Activated naive CD8-positive, alpha-beta T cell treated with anti-CD3 and anti-CD28 coated beads for 36 hours (primary cell): ENCODE data around the gene PTPRN2. TPM values are rescaled to one million over a fixed set of nuclear protein-coding genes. Genes with fewer than 3 reads are reported as not detected.
A peak's percentile ranks its signal among the peaks of the same experiment; 100 is the strongest.
"Not testable (repeated sequence)": the region's sequence is repeated elsewhere in the genome, so short reads cannot be mapped to it uniquely, and the experiment has no call there.

Experiments used
- DNase-seq: peaks from one replicate; pipeline ENCODE4 v3.0.0; 2021
- H3K27ac Mint-ChIP-seq: one replicate; pipeline ENCODE4 v1.8.0; 2022; ENCODE audit warnings: mild to moderate bottlenecking, moderate library complexity, mixed read lengths
- H3K27me3 Mint-ChIP-seq: one replicate; pipeline ENCODE4 v1.8.0; 2022; ENCODE audit warnings: mild to moderate bottlenecking, mixed read lengths
- H3K36me3 Mint-ChIP-seq: one replicate; pipeline ENCODE4 v1.8.0; 2021; ENCODE audit warnings: mild to moderate bottlenecking, mixed read lengths
- H3K4me1 Mint-ChIP-seq: one replicate; pipeline ENCODE4 v1.8.0; 2021; ENCODE audit warnings: mixed read lengths
- H3K4me3 Mint-ChIP-seq: one replicate; pipeline ENCODE4 v1.8.0; 2022; ENCODE audit warnings: mild to moderate bottlenecking, moderate library complexity, mixed read lengths
- H3K9me3 Mint-ChIP-seq: one replicate; pipeline ENCODE4 v1.8.0; 2022; ENCODE audit warnings: mixed read lengths
- total RNA-seq, 2 experiments: library from RNA; stranded (reverse); gene quantifications; one replicate each; pipeline ENCODE4 v1.2.3, GENCODE V29; 2021

The PTPRN2 gene
- total RNA-seq, 2 experiments from 2014 or later = 0.72 to 0.74 TPM

DNA sequence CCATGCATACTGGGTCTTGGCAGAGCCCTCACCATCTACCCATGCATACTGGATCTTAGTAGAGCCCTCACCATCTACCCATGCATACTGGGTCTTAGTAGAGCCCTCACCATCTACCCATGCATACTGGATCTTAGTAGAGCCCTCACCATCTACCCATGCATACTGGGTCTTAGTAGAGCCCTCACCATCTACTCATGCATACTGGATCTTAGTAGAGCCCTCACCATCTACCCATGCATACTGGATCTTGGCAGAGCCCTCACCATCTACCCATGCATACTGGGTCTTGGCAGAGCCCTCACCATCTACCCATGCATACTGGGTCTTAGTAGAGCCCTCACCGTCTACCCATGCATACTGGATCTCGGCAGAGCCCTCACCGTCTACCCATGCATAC, 890.3 kb downstream of the PTPRN2 start:
- not testable (repeated sequence) for H3K9me3 Mint-ChIP-seq, H3K4me1 Mint-ChIP-seq, H3K4me3 Mint-ChIP-seq, DNase-seq, H3K27ac Mint-ChIP-seq, H3K36me3 Mint-ChIP-seq
- H3K27me3 Mint-ChIP-seq = peaks cover 38% of the 10 kb centered on the region

DNA sequence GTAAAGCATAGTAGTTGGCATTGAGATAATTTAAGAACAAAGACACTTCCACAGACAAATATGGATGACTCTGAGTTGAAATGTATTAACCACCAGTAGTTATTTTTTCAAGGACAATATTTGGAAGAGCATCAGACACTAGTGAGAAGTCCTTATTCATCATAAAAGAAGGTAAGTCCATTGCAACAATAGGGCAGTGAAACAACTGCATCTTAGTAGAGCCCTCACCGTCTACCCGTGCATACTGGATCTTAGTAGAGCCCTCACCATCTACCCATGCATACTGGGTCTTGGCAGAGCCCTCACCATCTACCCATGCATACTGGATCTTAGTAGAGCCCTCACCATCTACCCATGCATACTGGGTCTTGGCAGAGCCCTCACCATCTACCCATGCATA, 892.0 kb downstream of the PTPRN2 start:
- H3K9me3 Mint-ChIP-seq = not testable (repeated sequence)
- H3K27me3 Mint-ChIP-seq = peaks cover 40% of the 10 kb centered on the region

DNA sequence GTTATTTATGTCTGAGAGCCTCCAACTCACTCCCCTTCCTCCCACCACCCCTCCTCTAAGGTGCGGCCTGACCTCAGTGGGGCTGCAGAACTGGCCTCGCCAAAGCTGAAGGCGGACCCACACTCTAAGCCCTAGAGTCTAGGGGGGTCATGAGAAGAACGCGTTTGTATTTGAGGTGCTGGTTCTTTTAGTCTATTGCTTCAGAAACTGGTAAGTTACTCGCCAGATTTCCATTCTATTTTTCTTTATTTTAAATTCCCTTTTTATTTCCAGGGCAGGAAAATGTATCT, 893.3 kb downstream of the PTPRN2 start:
- H3K9me3 Mint-ChIP-seq = peaks cover 2% of the 10 kb centered on the region
- H3K27ac Mint-ChIP-seq = no peak overlapping the region
- H3K27me3 Mint-ChIP-seq = peaks cover 42% of the 10 kb centered on the region
- H3K36me3 Mint-ChIP-seq = no peaks in the 10 kb centered on the region
- DNase-seq = no peak
- peaks cover 8% of the 10 kb centered on the region for H3K4me1 Mint-ChIP-seq
- H3K4me3 Mint-ChIP-seq = no peak overlapping the region

More for the DNA sequence above, 892.0 kb downstream of the PTPRN2 start:
- not testable (repeated sequence) for H3K36me3 Mint-ChIP-seq, H3K27ac Mint-ChIP-seq, H3K4me3 Mint-ChIP-seq, H3K4me1 Mint-ChIP-seq, DNase-seq

DNA sequence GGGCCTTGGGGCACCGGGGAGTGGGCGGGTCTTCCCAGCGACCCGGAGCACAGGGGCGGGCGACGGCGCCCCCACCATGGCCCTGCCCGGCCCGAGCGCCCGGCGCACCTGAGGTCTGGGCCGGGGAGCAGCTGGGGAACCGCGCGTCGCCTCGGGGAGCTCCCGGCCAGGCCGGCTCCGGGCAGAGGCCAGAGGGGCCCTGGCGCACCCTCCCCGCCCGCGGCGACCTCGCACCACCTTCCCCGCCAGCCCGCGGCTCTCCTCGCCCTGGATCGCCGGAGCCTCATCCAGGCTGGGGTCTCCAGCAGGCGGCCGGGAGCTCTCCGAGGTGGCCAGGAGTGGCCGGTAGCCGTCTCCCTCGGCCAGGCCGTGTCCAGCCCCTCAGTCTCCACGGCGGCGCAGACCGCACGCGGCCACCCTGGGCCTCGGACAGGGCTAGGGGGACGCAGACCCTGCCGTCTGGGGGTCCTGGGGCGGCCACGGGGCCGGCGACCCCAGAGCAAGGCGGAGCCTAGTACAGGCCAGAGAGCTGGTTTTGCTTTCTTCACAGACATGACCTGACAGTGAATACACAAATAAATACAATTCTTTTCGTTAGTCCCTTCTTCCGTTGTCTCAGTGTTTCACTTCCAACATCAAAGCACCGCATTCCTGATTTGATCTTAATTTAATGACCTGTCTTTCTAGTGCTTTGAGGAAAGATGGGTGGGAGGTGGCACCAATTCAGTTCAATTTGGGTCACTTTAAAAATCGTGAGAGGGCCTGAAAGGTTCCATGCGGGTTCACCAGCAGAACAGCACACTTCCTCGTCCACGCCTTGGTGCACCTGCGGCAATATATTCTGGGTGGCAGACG, 893.9 kb downstream of the PTPRN2 start:
- no peaks in the 10 kb centered on the region for H3K36me3 Mint-ChIP-seq
- peaks cover 8% of the 10 kb centered on the region for H3K4me1 Mint-ChIP-seq
- H3K27me3 Mint-ChIP-seq = peaks cover 43% of the 10 kb centered on the region
- no peak overlapping the region for H3K4me3 Mint-ChIP-seq
- no peak overlapping the region for H3K27ac Mint-ChIP-seq
- DNase-seq = no peak
- H3K9me3 Mint-ChIP-seq = peaks cover 2% of the 10 kb centered on the region

DNA sequence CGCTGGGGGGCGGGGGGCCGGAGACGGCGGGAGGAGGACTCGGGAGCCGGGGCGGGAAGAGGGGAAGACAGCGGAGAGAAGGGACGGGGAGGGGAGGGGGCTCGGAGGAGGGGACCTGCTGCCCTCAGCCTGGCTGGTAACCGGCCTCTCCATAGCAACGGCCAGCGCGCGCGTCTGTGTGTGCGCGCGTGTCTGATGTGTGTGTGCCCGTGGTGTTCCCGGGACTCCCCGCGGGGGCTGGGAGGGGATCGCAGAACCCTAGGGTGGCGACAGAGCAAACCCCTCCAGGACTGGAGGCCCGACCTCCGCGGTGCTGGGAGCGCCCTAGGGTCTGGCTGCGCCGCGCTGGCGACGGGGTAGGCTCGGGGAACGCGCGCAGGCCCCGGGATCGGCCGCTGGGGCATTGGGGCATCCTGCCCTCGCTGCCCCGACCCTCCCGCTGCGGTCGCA, 894.5 kb downstream of the PTPRN2 start:
- H3K27me3 Mint-ChIP-seq = peaks cover 50% of the 10 kb centered on the region
- no peak overlapping the region for H3K4me3 Mint-ChIP-seq
- no peak overlapping the region for H3K27ac Mint-ChIP-seq
- H3K9me3 Mint-ChIP-seq = peaks cover 2% of the 10 kb centered on the region
- DNase-seq = no peak
- H3K4me1 Mint-ChIP-seq = peaks cover 8% of the 10 kb centered on the region
- no peaks in the 10 kb centered on the region for H3K36me3 Mint-ChIP-seq

DNA sequence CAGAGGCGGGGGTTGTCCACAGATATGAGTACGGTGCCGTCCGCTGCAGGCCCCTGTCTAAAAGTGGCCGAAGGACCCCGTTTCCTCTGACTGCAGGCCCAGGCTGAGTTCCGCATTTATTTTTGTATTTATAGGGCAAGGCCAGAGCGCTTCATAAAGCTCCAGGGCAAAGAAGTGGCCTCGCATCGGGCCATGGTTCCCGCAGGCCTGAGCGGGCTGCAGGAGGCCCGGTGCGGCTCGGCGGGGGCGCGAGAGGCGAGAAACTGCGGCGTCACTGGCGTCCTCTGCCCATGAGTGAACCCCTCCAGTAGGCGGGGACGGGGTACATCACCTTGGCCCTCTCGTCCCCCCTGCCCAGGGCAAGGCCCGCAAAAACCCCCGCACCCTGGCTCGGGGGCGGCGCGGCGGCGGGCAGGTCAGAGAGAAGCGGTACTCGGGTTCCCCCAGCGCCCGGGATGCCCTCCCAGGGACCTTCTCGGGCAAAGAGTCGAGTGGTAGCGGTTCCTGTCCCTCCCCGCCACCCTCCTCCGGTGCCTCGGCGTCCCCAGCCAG, 895.1 kb downstream of the PTPRN2 start:
- Mint-ChIP-seq H3K27me3 (peaks cover 56% of the 10 kb centered on the region), H3K4me1 (peaks cover 8% of the 10 kb centered on the region), H3K4me3 (no peak overlapping the region), H3K9me3 (peaks cover 2% of the 10 kb centered on the region), H3K36me3 (no peaks in the 10 kb centered on the region), H3K27ac (no peak overlapping the region)
- no peak for DNase-seq

DNA sequence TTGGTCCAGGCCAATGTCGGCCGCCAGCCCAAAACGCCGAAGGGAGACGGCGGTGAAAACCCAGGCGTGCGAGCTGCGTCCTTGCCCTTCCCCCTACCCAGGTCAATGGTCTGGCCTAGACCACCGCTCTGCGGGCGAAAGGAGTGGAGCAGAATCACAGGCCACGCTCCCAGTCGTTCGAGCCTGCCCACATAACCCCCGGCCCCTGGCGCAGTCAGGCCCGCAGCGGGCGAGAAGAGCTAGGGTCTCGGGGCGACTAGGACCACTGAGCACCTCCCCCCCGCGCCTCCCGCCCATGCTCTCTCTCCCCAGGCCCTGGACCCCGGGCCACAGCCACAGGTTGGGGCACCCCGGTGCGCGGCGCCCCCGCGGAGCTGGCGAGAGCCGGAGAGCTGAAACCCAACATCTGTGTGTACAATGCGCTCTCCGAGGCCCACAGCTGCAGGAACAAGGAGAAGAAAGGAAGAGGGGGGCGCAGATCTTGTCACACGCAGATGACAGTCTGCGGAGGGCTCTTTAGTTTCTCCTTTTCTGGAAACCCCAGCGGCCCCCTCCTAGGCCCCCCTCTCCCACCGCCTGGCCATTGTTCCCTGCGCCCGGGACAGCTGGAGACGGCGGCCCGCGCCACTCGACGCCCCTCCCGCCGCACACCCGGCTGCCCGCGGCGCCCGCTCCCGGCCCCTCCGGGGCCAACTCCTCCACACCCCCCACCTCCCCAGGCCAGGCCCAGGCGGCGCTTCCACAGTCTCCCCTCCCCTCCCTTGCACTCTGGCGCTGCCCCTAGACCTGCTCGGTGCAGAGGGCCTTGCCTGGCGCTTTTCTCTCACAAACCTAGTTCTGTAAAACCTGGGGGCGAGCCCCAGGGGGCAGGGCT, 895.8 kb downstream of the PTPRN2 start:
- peaks cover 62% of the 10 kb centered on the region for H3K27me3 Mint-ChIP-seq
- no peak for DNase-seq
- no peak overlapping the region for H3K4me3 Mint-ChIP-seq
- no peaks in the 10 kb centered on the region for H3K36me3 Mint-ChIP-seq
- no peak overlapping the region for H3K27ac Mint-ChIP-seq
- peaks cover 8% of the 10 kb centered on the region for H3K4me1 Mint-ChIP-seq
- peaks cover 2% of the 10 kb centered on the region for H3K9me3 Mint-ChIP-seq

DNA sequence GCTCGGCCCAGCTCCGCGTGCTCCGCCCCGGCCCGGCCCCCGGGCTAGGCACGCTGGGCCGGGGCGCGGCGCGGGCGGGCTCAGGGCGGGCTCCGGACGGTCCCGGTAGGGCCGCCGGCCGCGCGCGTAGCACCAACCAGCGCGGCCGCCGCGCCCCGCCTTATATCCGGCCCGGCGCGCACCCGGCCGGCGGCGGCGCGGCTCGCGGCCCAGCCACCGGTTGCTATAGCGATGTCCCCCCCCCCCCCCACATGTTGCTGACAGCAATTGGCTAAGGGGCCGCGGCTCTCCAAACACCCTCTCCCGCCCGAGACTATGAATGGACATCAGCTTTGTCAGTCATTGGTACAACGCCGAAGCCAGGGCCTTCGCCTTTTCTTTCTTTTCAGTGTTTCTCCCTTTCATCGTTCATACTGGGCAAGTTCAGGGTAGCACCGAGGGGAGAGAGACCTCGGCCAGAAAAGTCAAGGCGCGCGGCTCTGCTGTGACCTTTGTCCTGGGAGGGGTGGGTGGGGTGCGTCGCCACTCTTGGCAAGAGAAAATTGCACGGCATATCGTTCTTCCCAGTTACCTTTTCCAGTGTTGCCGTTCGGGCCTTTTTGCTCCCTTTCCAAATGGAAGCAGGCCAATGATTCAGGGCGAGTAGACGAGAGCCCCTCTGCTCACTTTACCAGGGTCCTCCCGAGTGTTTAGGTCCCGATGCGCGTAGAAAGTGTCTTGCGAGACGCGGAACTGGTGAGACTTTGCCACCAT, 896.6 kb downstream of the PTPRN2 start:
- H3K9me3 Mint-ChIP-seq = peaks cover 2% of the 10 kb centered on the region
- no peaks in the 10 kb centered on the region for H3K36me3 Mint-ChIP-seq
- no peak overlapping the region for H3K27ac Mint-ChIP-seq
- H3K4me3 Mint-ChIP-seq = peak overlapping the region; percentile 18
- H3K27me3 Mint-ChIP-seq = peaks cover 70% of the 10 kb centered on the region
- no peak for DNase-seq
- peaks cover 16% of the 10 kb centered on the region for H3K4me1 Mint-ChIP-seq

DNA sequence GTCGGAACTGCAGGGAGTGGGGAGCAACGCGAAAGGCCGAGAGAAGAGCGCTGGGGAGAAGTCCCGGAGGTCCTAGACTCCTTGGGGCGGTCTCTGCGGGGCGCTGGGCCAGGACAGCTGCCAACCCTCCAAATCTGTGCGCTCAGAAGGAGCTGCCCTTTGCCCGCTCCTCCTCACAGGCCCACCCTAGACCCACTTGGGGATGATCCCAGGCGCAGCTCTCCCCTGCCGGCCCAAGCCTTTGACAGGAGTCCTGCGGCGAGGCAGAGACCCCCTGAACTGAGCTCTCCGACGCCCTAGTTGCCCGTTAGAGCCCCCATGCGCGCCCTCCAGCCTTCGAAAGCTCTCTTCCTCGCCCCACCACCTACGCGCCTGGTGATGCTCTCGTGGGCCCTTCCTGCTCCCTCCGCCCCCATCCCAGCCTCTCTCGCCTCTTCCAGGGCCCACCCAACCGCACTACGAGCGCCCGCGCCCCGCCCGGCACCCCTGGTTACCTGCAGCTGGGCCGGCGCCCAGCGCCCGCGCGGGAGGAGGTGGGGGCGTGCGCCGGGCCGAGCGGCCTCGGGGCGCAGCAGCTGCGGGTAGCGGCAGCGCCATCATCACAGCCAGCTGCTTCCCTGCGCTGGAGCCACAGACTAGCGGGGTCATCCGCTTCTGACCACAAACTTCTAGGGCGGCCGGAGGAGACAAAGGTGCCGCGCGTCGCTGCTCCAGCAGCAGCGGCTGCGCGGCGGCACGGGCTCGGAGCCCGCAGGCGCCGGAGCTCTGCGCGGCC, 897.4 kb downstream of the PTPRN2 start:
- no peak for DNase-seq
- H3K27ac Mint-ChIP-seq = no peak overlapping the region

DNA sequence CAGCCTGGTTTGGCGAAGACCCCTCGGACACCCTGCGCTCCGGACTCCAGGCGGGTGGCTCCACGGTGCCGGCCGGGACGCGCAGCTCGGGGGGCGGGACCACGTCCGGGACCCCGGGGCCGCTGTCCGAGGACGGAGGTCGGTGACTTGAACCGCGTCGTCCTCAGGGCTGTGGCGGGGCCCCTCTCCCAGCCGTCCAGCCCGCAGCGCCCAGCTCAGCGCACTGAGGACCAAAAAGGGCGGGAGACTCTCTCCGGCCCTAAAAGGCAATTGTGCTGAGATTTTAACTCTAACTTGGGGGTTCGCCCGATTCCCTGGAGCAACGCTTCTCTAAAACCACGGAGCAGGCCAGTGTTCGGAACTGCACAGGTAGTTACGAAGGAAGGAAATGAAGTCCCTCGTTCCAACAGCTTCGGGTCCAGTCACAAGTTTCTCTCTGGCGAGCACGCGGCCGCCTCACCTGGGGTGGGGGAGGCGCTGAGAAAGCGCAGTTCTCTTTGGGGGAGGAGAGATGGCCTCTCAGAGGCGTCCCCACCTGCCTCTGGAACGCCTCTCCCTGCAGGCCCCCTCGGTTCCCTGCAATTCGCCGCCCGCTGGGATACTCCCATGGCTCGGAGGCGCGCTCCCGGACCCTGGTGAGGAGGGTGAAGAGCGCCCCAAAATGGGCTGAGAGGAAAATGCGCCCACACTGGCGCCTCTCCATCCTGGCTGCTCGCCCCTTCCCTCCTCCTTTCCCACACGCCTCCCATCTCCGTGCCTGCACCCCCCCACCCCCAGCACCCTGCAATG, 898.2 kb downstream of the PTPRN2 start:
- H3K27me3 Mint-ChIP-seq = peaks cover 70% of the 10 kb centered on the region
- no peaks in the 10 kb centered on the region for H3K9me3 Mint-ChIP-seq
- H3K27ac Mint-ChIP-seq = no peak overlapping the region
- no peak overlapping the region for H3K4me3 Mint-ChIP-seq
- H3K4me1 Mint-ChIP-seq = peaks cover 16% of the 10 kb centered on the region
- no peaks in the 10 kb centered on the region for H3K36me3 Mint-ChIP-seq
- DNase-seq = no peak

More for the DNA sequence above, 897.4 kb downstream of the PTPRN2 start:
- H3K9me3 Mint-ChIP-seq = no peaks in the 10 kb centered on the region
- peak overlapping the region; percentile 65 for H3K4me3 Mint-ChIP-seq
- H3K27me3 Mint-ChIP-seq = peaks cover 73% of the 10 kb centered on the region
- no peaks in the 10 kb centered on the region for H3K36me3 Mint-ChIP-seq
- H3K4me1 Mint-ChIP-seq = peaks cover 16% of the 10 kb centered on the region

DNA sequence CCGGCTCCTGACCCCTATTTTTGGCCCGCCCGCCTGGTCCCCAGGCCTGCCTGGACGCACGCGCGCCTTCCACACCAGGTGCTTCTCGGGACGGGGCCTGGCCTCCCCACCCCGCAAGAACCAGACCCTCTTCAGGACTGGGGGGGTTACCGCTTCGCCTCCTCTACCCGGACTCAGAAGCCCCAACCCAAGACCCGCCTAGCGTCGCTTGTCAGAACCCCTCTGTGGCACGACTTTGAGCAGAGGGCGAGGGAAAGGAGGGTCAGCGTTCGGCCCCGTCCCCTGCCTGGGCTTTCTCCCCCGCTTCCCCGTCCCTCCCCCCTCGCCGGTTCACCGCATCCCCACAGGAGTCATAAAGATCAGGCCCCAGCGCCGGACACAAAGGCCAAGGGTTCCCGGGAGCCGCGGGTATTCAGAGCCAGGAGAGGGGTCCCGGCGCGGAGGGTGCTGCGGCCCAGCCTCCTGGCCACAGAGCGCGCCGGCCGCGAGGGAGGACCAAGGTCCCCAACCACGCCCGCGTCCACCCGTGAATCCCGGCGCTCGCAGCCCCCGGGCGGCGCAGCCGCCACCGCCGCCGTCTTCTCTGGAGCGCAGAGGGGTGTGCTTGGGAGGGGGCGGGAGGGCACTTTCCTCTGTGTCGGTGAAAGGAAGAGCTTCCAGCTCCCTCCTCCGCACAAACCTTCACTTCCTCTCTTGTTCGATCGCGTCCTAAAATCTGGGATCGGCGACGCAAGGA, 898.9 kb downstream of the PTPRN2 start:
- no peak for DNase-seq
- H3K27ac Mint-ChIP-seq = no peak overlapping the region
- peaks cover 20% of the 10 kb centered on the region for H3K4me1 Mint-ChIP-seq
- H3K9me3 Mint-ChIP-seq = no peaks in the 10 kb centered on the region
- H3K27me3 Mint-ChIP-seq = peaks cover 69% of the 10 kb centered on the region
- no peak overlapping the region for H3K4me3 Mint-ChIP-seq
- no peaks in the 10 kb centered on the region for H3K36me3 Mint-ChIP-seq

DNA sequence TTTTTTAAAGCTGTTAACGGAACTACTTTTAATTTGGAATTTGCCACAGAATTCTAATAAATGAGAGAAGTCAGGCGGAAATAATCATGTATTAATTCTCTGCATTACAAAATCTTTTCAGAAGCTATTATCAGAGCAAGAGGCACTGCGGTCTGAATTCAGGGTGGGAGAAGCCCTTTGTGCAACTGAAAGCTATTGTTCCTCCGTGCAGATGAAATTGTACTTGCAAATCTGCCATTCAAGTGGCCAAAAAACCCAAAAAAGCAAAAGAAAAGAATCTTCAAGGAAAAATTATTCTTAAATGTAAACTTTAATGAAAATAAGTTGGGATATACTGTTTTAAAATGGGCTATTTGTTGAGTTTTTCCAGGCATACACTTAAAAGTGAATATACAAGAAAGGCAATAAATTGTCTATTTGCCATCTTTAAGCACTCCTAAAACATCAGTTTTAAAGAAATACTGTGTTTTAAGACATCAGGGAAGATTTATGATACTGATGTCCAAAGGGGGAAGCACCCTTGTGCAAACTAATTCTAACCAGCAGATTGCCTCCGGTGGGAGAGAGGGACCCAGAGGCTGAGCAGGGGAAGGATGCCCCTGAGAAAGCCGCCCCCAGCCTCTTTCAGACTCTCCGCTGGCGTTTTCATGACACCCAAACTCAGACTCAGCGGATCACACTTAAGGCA, 899.6 kb downstream of the PTPRN2 start:
- no peaks in the 10 kb centered on the region for H3K36me3 Mint-ChIP-seq
- peaks cover 20% of the 10 kb centered on the region for H3K4me1 Mint-ChIP-seq
- H3K27ac Mint-ChIP-seq = no peak overlapping the region
- no peak overlapping the region for H3K4me3 Mint-ChIP-seq
- no peak for DNase-seq
- H3K9me3 Mint-ChIP-seq = no peaks in the 10 kb centered on the region
- peaks cover 76% of the 10 kb centered on the region for H3K27me3 Mint-ChIP-seq

DNA sequence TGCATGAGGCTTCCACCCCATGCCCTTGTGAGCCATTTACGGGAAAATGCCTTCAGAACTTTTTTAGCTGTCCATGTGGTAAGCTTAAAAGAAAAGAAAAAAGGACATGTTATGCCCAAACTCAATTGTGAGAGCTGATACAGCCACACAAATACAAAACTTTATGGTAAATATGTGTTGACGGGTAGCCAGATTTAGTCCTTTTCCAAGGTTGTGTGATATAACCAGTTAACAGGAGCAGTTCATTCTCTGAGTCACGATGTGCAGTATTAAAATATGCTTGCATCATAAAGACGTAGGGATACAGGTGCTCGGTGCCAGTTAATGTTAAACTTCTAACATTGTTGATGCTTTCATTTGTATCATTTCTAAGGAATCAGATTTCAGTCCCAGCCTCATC, 900.5 kb downstream of the PTPRN2 start:
- H3K4me1 Mint-ChIP-seq = peaks cover 20% of the 10 kb centered on the region
- DNase-seq = no peak
- H3K27ac Mint-ChIP-seq = no peak overlapping the region
- no peak overlapping the region for H3K4me3 Mint-ChIP-seq
- H3K9me3 Mint-ChIP-seq = no peaks in the 10 kb centered on the region
- H3K36me3 Mint-ChIP-seq = no peaks in the 10 kb centered on the region
- H3K27me3 Mint-ChIP-seq = peaks cover 80% of the 10 kb centered on the region
